ENCODE data around the gene LTA. TPM values are rescaled to one million over a fixed set of nuclear protein-coding genes. Genes with fewer than 3 reads are reported as not detected.

LTA gene
- total and polyA plus RNA-seq, 2 experiments from 2014 or later: not detected

- Histone ChIP-seq H3K27me3 (ENCODE audit: insufficient read depth) (no peaks in the 10 kb centered on the region), H3F3A (replicated peaks; ENCODE audit: low read depth) (0 out of 2 replicates have a peak, but pooled peaks cover 2% of the 10 kb centered on the region), H4K20me1 (replicated peaks; ENCODE audit: insufficient read depth) (no peaks in the 10 kb centered on the region), H3K4me1 (ENCODE audit: insufficient read depth) (peaks cover 5% of the 10 kb centered on the region; the same call in 1 of the 2 replicates), H2AFZ (peak overlapping the region; percentile 74; the same call in 1 of the 2 replicates), H3K9me2 (ENCODE audit: insufficient read depth) (no peaks in the 10 kb centered on the region), H3K79me2 (replicated peaks; ENCODE audit: insufficient read depth) (no peaks in the 10 kb centered on the region), H3K4me3 (no peak overlapping the region), H3K4me2 (no peak overlapping the region), H3K36me3 (ENCODE audit: insufficient read depth) (no peaks in the 10 kb centered on the region), H3K27ac (ENCODE audit: low read depth) (0 out of 2 replicates have a peak overlapping the region, but pooled peaks have one; percentile 15)
- H3K27ac Mint-ChIP-seq: no peak overlapping the region
- H3K36me3 Mint-ChIP-seq (ENCODE audit: low read depth): no peaks in the 10 kb centered on the region
- H3K27me3 Mint-ChIP-seq (ENCODE audit: insufficient read depth, low read depth, poor library complexity): peaks cover 7% of the 10 kb centered on the region
- peaks cover 8% of the 10 kb centered on the region for H3K4me1 Mint-ChIP-seq
- no peak overlapping the region for H3K4me3 Mint-ChIP-seq
- H3K9me3 Mint-ChIP-seq: no peaks in the 10 kb centered on the region; the same call in 2 of the 3 replicates
- DNase-seq (ENCODE audit: low spot score) (no peak), ATAC-seq (peak; percentile 85)
- no peak for TF ChIP-seq REST (IDR thresholded peaks at IDR 0.05; ENCODE audit: unreplicated experiment)
These were observed 4.3 kb upstream of the LTA start for GRCh38 chr6:31567531-31568370.

DNA sequence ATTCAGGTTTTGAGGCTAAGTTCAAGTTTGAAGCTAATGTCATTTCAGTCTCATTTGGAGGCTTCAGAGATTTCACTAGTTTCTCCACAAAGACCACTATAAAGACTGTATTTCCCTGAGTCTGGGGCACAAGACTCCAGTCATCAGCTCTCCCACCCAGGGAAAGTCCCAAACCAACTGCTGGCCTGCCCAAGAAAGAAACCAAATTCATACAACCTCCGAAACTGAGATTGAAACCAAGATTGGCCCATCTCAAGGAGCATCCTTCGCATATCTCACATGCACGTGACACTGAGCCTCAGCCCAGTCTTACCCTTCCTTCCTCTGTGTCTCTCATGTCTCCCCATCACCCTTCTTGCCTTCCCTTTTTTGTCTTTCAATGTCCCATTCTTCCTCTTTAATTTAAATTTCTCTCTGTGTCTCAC, 3.5 kb upstream of the LTA start:
- H3K27ac Mint-ChIP-seq: no peak overlapping the region
- no peak overlapping the region for H3K4me2 ChIP-seq
- no peaks in the 10 kb centered on the region for H3K79me2 ChIP-seq (replicated peaks; ENCODE audit: insufficient read depth)
- H3K27ac ChIP-seq (ENCODE audit: low read depth): no peak overlapping the region
- no peak overlapping the region for H3K4me3 Mint-ChIP-seq
- ATAC-seq (no peak), DNase-seq (ENCODE audit: low spot score) (no peak)
- H3K4me1 Mint-ChIP-seq: peaks cover 10% of the 10 kb centered on the region
- H4K20me1 ChIP-seq (replicated peaks; ENCODE audit: insufficient read depth): no peaks in the 10 kb centered on the region
- H3K4me1 ChIP-seq (ENCODE audit: insufficient read depth): peaks cover 5% of the 10 kb centered on the region; the same call in 1 of the 2 replicates
- no peak overlapping the region for H3K4me3 ChIP-seq
- no peaks in the 10 kb centered on the region; the same call in 2 of the 3 replicates for H3K9me3 Mint-ChIP-seq
- no peaks in the 10 kb centered on the region for H3K9me2 ChIP-seq (ENCODE audit: insufficient read depth)
- no peaks in the 10 kb centered on the region for H3K27me3 ChIP-seq (ENCODE audit: insufficient read depth)
- H2AFZ ChIP-seq: no peak overlapping the region
- 0 out of 2 replicates have a peak, but pooled peaks cover 2% of the 10 kb centered on the region for H3F3A ChIP-seq (replicated peaks; ENCODE audit: low read depth)
- peaks cover 7% of the 10 kb centered on the region for H3K27me3 Mint-ChIP-seq (ENCODE audit: insufficient read depth, low read depth, poor library complexity)
- no peaks in the 10 kb centered on the region; the same call in 2 of the 3 replicates for H3K36me3 Mint-ChIP-seq (ENCODE audit: low read depth)
- no peaks in the 10 kb centered on the region for H3K36me3 ChIP-seq (ENCODE audit: insufficient read depth)
- no peak for TF ChIP-seq CREB1 (CRISPR knock-in tag; IDR thresholded peaks at IDR 0.05; ENCODE audit: low read depth)
- no peak for TF ChIP-seq ZNF114 (CRISPR knock-in tag; IDR thresholded peaks at IDR 0.05)
- no peak for TF ChIP-seq ETS1 (IDR thresholded peaks at IDR 0.05)
- TF ChIP-seq STAT1 (IDR thresholded peaks at IDR 0.05; ENCODE audit: unreplicated experiment): no peak
- TF ChIP-seq JUNB (IDR thresholded peaks at IDR 0.05; ENCODE audit: unreplicated experiment): no peak
- TF ChIP-seq REST (IDR thresholded peaks at IDR 0.05; ENCODE audit: unreplicated experiment): no peak
- TF ChIP-seq POLR2AphosphoS5 (IDR thresholded peaks at IDR 0.05; ENCODE audit: low read depth): no peak
- TF ChIP-seq ZNF331 (CRISPR knock-in tag; IDR thresholded peaks at IDR 0.05; ENCODE audit: low read depth): no peak
- TF ChIP-seq EZH2phosphoT487 (IDR thresholded peaks at IDR 0.05; ENCODE audit: unreplicated experiment): no peak
- TF ChIP-seq EZH2 (IDR thresholded peaks at IDR 0.05; ENCODE audit: low read depth, unreplicated experiment): no peak
- TF ChIP-seq CTCF (conservative IDR thresholded peaks at IDR 0.05; ENCODE audit: low read depth in 2 of 2): no peak

All from GM23338 (cell line).